Hematopoietic multipotent progenitor cell (in vitro differentiated cells): ENCODE measurements around the gene RASGRP2. TPM values are rescaled to one million over a fixed set of nuclear protein-coding genes. Genes with fewer than 3 reads are reported as not detected.

Source experiments
- DNase-seq, 3 donors: peaks; one replicate each; pipeline ENCODE4 v3.0.0-alpha.2; 2011 to 2015; ENCODE audit warnings: low read depth in 2 of 3, low spot score in 2 of 3
- total RNA-seq: library from RNA; depleted of rRNA; stranded (reverse); fragments of >200 nt; gene quantifications from one replicate; pipeline ENCODE4 v1.2.3, GENCODE V29; 2012

The RASGRP2 gene
- total RNA-seq, 1 donor, result 204 TPM

- no peak for DNase-seq
These were observed 14.6 kb upstream of the RASGRP2 start for GRCh38 chr11:64758330-64759079.

GRCh38 chr11:64757549-64758329 is 13.8 kb upstream of the RASGRP2 start:
- no peak for DNase-seq

GRCh38 chr11:64755681-64756361 is 11.9 kb upstream of the RASGRP2 start:
- no peak for DNase-seq

- no peak for DNase-seq
These were observed 11.1 kb upstream of the RASGRP2 start for GRCh38 chr11:64754919-64755662.

- DNase-seq, result no peak
These were observed 10.4 kb upstream of the RASGRP2 start for GRCh38 chr11:64754124-64754918.

- no peak for DNase-seq
These were observed 9.6 kb upstream of the RASGRP2 start for GRCh38 chr11:64753380-64754123.

GRCh38 chr11:64753019-64753379 is 9.1 kb upstream of the RASGRP2 start:
- DNase-seq, result no peak

GRCh38 chr11:64752175-64752970 is 8.4 kb upstream of the RASGRP2 start:
- DNase-seq, result no peak

- DNase-seq, result no peak
These were observed 7.6 kb upstream of the RASGRP2 start for GRCh38 chr11:64751580-64751979.

- no peak for DNase-seq
These were observed 7.2 kb upstream of the RASGRP2 start for GRCh38 chr11:64751136-64751535.

- peak in 1 of 3 donors; percentile 44 for DNase-seq
These were observed 6.6 kb upstream of the RASGRP2 start for GRCh38 chr11:64750361-64751054.

GRCh38 chr11:64747961-64748665 is 4.2 kb upstream of the RASGRP2 start:
- DNase-seq, result no peak

- DNase-seq, result no peak
These were observed 2.5 kb upstream of the RASGRP2 start for GRCh38 chr11:64746486-64746885.

- DNase-seq, result peak; percentile 57 to 96 (median 88)
These were observed 1.8 kb upstream of the RASGRP2 start for GRCh38 chr11:64745521-64746328.

GRCh38 chr11:64745189-64745520 is 1.2 kb upstream of the RASGRP2 start:
- peak; percentile 53 to 97 (median 94) for DNase-seq

- peak in 1 of 3 donors; percentile 40 for DNase-seq
These were observed 724 bp upstream of the RASGRP2 start for GRCh38 chr11:64744544-64745188.
